ENCODE measurements around the gene COA7. TPM values are rescaled to one million over a fixed set of nuclear protein-coding genes. Genes with fewer than 3 reads are reported as not detected.
"Not testable (repeated sequence)": the region's sequence is repeated elsewhere in the genome, so short reads cannot be mapped to it uniquely, and the experiment has no call there.

Gene COA7
- total RNA-seq, 1 experiment from 2014 or later, result 38.9 TPM

DNA sequence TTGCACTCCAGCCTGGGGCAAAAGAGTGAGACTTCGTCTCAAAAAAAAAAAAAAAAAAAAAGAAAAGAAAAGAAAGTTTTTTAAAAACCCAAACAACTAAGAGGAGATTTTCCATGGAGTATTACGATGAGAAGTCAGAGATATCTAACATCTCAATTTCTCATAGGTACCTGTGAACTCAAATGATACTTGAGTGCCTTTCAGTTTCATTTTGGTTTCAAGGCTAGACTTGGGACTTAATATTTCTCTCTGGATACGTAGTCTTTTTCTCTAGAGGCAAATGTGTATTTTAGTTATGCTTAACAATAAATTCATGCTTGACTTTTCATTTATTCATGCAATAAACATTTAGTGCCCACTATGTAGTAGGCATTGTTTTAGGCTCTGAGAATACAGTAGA, 43.1 kb upstream of the COA7 start:
- DNase-seq (ENCODE audit: unreplicated experiment), result no peak
- TF ChIP-seq, protein P1, sequence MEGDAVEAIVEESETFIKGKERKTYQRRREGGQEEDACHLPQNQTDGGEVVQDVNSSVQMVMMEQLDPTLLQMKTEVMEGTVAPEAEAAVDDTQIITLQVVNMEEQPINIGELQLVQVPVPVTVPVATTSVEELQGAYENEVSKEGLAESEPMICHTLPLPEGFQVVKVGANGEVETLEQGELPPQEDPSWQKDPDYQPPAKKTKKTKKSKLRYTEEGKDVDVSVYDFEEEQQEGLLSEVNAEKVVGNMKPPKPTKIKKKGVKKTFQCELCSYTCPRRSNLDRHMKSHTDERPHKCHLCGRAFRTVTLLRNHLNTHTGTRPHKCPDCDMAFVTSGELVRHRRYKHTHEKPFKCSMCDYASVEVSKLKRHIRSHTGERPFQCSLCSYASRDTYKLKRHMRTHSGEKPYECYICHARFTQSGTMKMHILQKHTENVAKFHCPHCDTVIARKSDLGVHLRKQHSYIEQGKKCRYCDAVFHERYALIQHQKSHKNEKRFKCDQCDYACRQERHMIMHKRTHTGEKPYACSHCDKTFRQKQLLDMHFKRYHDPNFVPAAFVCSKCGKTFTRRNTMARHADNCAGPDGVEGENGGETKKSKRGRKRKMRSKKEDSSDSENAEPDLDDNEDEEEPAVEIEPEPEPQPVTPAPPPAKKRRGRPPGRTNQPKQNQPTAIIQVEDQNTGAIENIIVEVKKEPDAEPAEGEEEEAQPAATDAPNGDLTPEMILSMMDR (IDR thresholded peaks at IDR 0.05; ENCODE audit: unreplicated experiment), result no peak
- Mint-ChIP-seq H3K4me1 (ENCODE audit: insufficient read depth, unreplicated experiment) (peaks cover 7% of the 10 kb centered on the region), H3K36me3 (ENCODE audit: insufficient read depth, unreplicated experiment) (peaks cover 12% of the 10 kb centered on the region), H3K27me3 (ENCODE audit: insufficient read depth, unreplicated experiment) (no peaks in the 10 kb centered on the region), H3K27ac (ENCODE audit: low read depth, unreplicated experiment) (no peak overlapping the region), H3K9me3 (ENCODE audit: unreplicated experiment) (no peaks in the 10 kb centered on the region), H3K4me3 (ENCODE audit: unreplicated experiment) (no peak overlapping the region)
- intact Hi-C loops (cut with micrococcal nuclease), result no loop called here
- ChIA-PET POLR2A (no interaction called here), CTCF (no interaction called here)
- no TSS peak for BruUV-seq (replicated peaks)

DNA sequence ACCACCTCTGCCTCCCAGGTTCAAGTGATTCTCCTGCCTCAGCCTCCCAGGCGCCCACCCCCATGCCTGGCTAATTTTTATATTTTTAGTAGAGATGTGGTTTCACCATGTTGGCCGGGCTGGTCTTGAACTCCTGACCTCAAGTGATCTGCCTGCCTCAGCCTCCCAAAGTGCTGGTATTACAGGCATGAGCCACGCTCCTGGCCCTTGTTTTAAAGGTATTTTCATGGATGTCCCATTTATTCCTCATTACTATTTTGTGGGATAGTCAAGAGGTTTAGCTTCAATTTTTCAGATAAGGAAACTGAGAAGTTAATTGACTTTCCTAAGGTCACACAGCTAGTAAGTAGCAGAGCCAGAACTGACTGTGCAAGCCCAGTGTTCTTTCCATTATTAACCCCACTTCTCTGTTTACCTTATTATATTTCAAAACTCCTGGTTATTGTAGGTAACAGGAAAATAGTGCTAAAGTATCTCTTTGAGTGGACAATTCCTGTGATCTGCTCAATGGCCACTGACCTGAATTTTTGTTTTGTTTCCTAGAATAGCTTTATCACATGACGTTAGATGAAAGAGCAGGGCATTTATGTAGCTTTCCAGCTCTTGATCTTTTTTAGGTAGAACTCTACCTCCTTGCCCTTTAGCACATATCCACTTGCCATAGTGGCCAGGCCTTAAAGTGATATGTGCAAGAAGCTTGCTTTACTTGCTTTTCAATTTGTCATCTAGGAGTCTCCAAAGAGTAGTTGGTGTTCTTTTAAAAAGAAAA, 41.7 kb upstream of the COA7 start:
- no peaks in the 10 kb centered on the region for H3K9me3 Mint-ChIP-seq (ENCODE audit: unreplicated experiment)
- no TSS peak for BruUV-seq (replicated peaks)
- no peak overlapping the region for H3K27ac Mint-ChIP-seq (ENCODE audit: low read depth, unreplicated experiment)
- TF ChIP-seq, protein P1 (IDR thresholded peaks at IDR 0.05; ENCODE audit: unreplicated experiment), result no peak
- H3K4me1 Mint-ChIP-seq (ENCODE audit: insufficient read depth, unreplicated experiment), result peaks cover 7% of the 10 kb centered on the region
- no peaks in the 10 kb centered on the region for H3K27me3 Mint-ChIP-seq (ENCODE audit: insufficient read depth, unreplicated experiment)
- H3K4me3 Mint-ChIP-seq (ENCODE audit: unreplicated experiment), result no peak overlapping the region
- ChIA-PET POLR2A (interaction anchor here (1.6 kb wide), 1 partner anchor 14 kb away, joined by 8 read pairs; the partner anchor contains the start of gene ZYG11B), CTCF (interaction anchor here (0.5 to 1.3 kb wide), 6 partner anchors 8 to 31 kb away, joined by 3 to 5 read pairs (median 3); no protein-coding TSS in a partner anchor)
- H3K36me3 Mint-ChIP-seq (ENCODE audit: insufficient read depth, unreplicated experiment), result peaks cover 12% of the 10 kb centered on the region
- intact Hi-C loops (cut with micrococcal nuclease), result no loop called here
- DNase-seq (ENCODE audit: unreplicated experiment), result no peak

DNA sequence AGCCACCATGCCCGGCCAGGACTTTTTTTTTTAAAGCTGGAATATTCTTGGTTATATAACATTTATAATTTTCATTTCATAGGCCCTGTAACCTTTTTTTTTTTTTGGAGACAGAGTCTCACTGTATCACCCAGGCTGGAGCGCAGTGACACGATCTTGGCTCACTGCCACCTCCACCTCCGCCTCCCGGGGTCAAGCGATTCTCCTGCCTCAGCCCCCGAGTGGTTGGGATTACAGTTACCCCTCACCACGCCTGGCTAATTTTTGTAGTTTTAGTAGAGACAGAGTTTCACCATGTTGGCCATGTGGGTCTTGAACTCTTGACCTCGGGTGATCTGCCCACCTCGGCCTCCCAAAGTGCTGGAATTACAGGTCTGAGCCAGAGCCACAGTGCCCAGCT, 40.7 kb upstream of the COA7 start:
- no peak for DNase-seq (ENCODE audit: unreplicated experiment)
- Mint-ChIP-seq H3K4me3 (ENCODE audit: unreplicated experiment) (no peak overlapping the region), H3K27ac (ENCODE audit: low read depth, unreplicated experiment) (no peak overlapping the region), H3K27me3 (ENCODE audit: insufficient read depth, unreplicated experiment) (no peaks in the 10 kb centered on the region), H3K36me3 (ENCODE audit: insufficient read depth, unreplicated experiment) (peaks cover 11% of the 10 kb centered on the region), H3K4me1 (ENCODE audit: insufficient read depth, unreplicated experiment) (peaks cover 7% of the 10 kb centered on the region), H3K9me3 (ENCODE audit: unreplicated experiment) (no peaks in the 10 kb centered on the region)
- ChIA-PET POLR2A (interaction anchor here (1.6 kb wide), 1 partner anchor 13 kb away, joined by 8 read pairs; the partner anchor contains the start of gene ZYG11B), CTCF (interaction anchor here (0.7 to 1.1 kb wide), 3 partner anchors 9 to 35 kb away, joined by 3 to 4 read pairs (median 4); no protein-coding TSS in a partner anchor)
- intact Hi-C loops (cut with micrococcal nuclease), result no loop called here
- BruUV-seq (replicated peaks), result no TSS peak
- TF ChIP-seq, protein P1 (IDR thresholded peaks at IDR 0.05; ENCODE audit: unreplicated experiment), result no peak

DNA sequence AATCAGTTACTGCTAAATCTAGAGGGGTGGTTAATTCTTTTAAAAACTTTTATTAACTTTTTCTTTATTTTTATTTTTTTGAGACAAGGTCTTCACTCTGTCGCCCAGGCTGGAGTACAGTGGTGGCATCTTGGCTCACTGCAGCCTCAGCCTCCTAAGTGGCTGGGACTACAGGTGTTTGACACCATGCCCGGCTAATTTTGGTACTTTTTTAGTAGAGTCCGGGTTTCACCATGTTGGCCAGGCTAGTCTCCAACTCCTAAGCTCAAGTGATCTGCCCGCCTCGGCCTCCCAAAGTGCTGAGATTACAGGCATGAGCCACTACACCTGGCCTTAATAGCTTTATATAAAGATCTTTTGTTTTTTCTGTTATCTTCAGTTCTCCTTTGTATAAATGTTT, 40.0 kb upstream of the COA7 start:
- intact Hi-C loops (cut with micrococcal nuclease), result no loop called here
- TF ChIP-seq, protein P1 (IDR thresholded peaks at IDR 0.05; ENCODE audit: unreplicated experiment), result no peak
- H3K27ac Mint-ChIP-seq (ENCODE audit: low read depth, unreplicated experiment), result peak overlapping the region; percentile 42

DNA sequence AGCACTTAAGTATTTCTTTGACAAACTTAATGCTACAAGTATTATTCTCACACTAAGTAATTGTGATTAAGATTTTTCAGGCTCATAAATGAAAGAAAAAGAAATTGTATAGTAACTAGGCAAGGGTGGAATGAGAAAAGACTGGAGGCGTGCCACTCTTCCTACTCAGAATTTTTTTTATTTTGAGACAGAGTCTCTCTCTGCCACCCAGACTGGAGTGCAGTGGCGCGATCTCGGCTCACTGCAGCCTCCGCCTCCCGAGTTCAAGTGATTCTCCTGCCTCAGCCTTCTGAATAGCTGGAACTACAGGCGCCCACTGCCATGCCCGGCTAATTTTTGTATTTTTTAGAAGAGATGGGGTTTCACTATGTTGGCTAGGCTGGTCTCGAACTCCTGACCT, 37.2 kb upstream of the COA7 start:
- H3K27me3 Mint-ChIP-seq (ENCODE audit: insufficient read depth, unreplicated experiment); BruUV-seq (replicated peaks); H3K27ac Mint-ChIP-seq (ENCODE audit: low read depth, unreplicated experiment); intact Hi-C loops (cut with micrococcal nuclease); H3K9me3 Mint-ChIP-seq (ENCODE audit: unreplicated experiment); POLR2A ChIA-PET; DNase-seq (ENCODE audit: unreplicated experiment); H3K4me1 Mint-ChIP-seq (ENCODE audit: insufficient read depth, unreplicated experiment); H3K36me3 Mint-ChIP-seq (ENCODE audit: insufficient read depth, unreplicated experiment); H3K4me3 Mint-ChIP-seq (ENCODE audit: unreplicated experiment): not testable (repeated sequence)
- CTCF ChIA-PET, result interaction anchor here (0.6 to 2.6 kb wide), 2 partner anchors 13 to 69 kb away, joined by 3 to 7 read pairs; no protein-coding TSS in a partner anchor

More for the DNA sequence above, 40.0 kb upstream of the COA7 start:
- no peaks in the 10 kb centered on the region for H3K9me3 Mint-ChIP-seq (ENCODE audit: unreplicated experiment)
- peaks cover 6% of the 10 kb centered on the region for H3K36me3 Mint-ChIP-seq (ENCODE audit: insufficient read depth, unreplicated experiment)
- no peak for DNase-seq (ENCODE audit: unreplicated experiment)
- H3K4me1 Mint-ChIP-seq (ENCODE audit: insufficient read depth, unreplicated experiment), result peaks cover 7% of the 10 kb centered on the region
- H3K27me3 Mint-ChIP-seq (ENCODE audit: insufficient read depth, unreplicated experiment), result no peaks in the 10 kb centered on the region
- H3K4me3 Mint-ChIP-seq (ENCODE audit: unreplicated experiment), result no peak overlapping the region
- ChIA-PET POLR2A (interaction anchor here (0.7 kb wide), 1 partner anchor 10 kb away, joined by 3 read pairs; no protein-coding TSS in a partner anchor), CTCF (interaction anchor here (0.6 to 1.1 kb wide), 4 partner anchors 10 to 50 kb away, joined by 3 to 4 read pairs (median 4); no protein-coding TSS in a partner anchor)
- no TSS peak for BruUV-seq (replicated peaks)

Measured in MCF 10A (cell line).